ENCODE data around the gene PDIK1L. TPM values are rescaled to one million over a fixed set of nuclear protein-coding genes. Genes with fewer than 3 reads are reported as not detected.

PDIK1L gene
- total and polyA plus RNA-seq, 2 of the 8 experiments (the other 6 are each of a cell fraction or from before 2014, with no cell fraction given): 0.95 to 4.5 TPM

- H3K4me1 ChIP-seq (replicated peaks in 1 of 4; ENCODE audit: control insufficient read depth in 3 of 4, insufficient read depth in 4 of 4, low read length in 3 of 4): peaks cover 0 to 2% (median 0%) of the 10 kb centered on the region in 4 experiments; a peak in 1 of 7 replicates
- no peak overlapping the region for H2BK5ac ChIP-seq (ENCODE audit: low read depth, low read length)
- H3K4ac ChIP-seq (replicated peaks; ENCODE audit: insufficient read length, low read depth, low read length): no peak overlapping the region
- no peak overlapping the region for H4K5ac ChIP-seq (ENCODE audit: insufficient read length, low read depth, low read length)
- H4K8ac ChIP-seq (ENCODE audit: extremely low read depth, insufficient read depth, low read length): no peak overlapping the region
- H3K36me3 ChIP-seq (ENCODE audit: control insufficient read depth in 2 of 4, insufficient read depth in 4 of 4, low read length in 3 of 4): no peaks in the 10 kb centered on the region
- no peak for DNase-seq (ENCODE audit: low read depth in 1 of 2, low spot score in 2 of 2)
- no peaks in the 10 kb centered on the region for H3K79me1 ChIP-seq (ENCODE audit: low read depth, low read length)
- no peaks in the 10 kb centered on the region for H4K20me1 ChIP-seq (replicated peaks in 1 of 2; ENCODE audit: control insufficient read depth in 1 of 2, insufficient read depth in 2 of 2, low read length in 2 of 2)
- H3K18ac ChIP-seq (ENCODE audit: extremely low read depth, low read length): no peak overlapping the region
- ChIA-PET CTCF (ENCODE audit: partially characterized antibody) (interaction anchor here (0.7 to 4.9 kb wide), 4 partner anchors 9 to 1044 kb away, joined by 3 to 23 read pairs (median 6); no protein-coding TSS in a partner anchor), POLR2A (ENCODE audit: partially characterized antibody) (interaction anchor here (0.6 to 1.7 kb wide), 5 partner anchors 9 to 261 kb away, joined by 3 to 4 read pairs (median 4); partner anchors contain the start of gene SH3BGRL3)
- H2AK5ac ChIP-seq (ENCODE audit: low read depth, low read length): no peak overlapping the region
- H3K14ac ChIP-seq (ENCODE audit: insufficient read length): no peak overlapping the region
- H3K23me2 ChIP-seq (ENCODE audit: low read depth, low read length): no peaks in the 10 kb centered on the region
- 90% methylated on average over 6 of the region's 6 CpGs; no CpG with 5 or more reads in 1 of the 2 experiments for WGBS, 2 experiments (ENCODE audit: extremely low coverage in 1 of 2, insufficient coverage in 1 of 2, insufficient read length in 1 of 2, insufficient replicate concordance in 2 of 2, low coverage in 1 of 2, low lambda C conversion rate in 2 of 2, missing lambda C conversion rate in 1 of 2)
- H3K4me3 ChIP-seq (ENCODE audit: extremely low read depth in 1 of 4, insufficient read depth in 2 of 4, low read depth in 3 of 4, low read length in 4 of 4): no peak overlapping the region
- H2BK15ac ChIP-seq (ENCODE audit: low read length): no peak overlapping the region
- no peak for FAIRE-seq
- no peak overlapping the region for H3K9ac ChIP-seq (replicated peaks in 1 of 4; ENCODE audit: extremely low read depth in 1 of 4, low read depth in 3 of 4, low read length in 3 of 4)
- H4K91ac ChIP-seq (replicated peaks; ENCODE audit: insufficient read length, low read length): no peak overlapping the region
- no peak overlapping the region for H2BK120ac ChIP-seq (replicated peaks; ENCODE audit: low read depth, low read length)
- no peaks in the 10 kb centered on the region for H3K79me2 ChIP-seq (ENCODE audit: control insufficient read depth in 1 of 2, insufficient read depth in 2 of 2, low read length in 2 of 2)
- no peak overlapping the region for H3K27ac ChIP-seq (ENCODE audit: low read depth, low read length)
- H2BK12ac ChIP-seq (ENCODE audit: low read depth, low read length): no peak overlapping the region
- H3K56ac ChIP-seq (replicated peaks; ENCODE audit: insufficient read length, low read depth, low read length): no peak overlapping the region
- H2BK20ac ChIP-seq (ENCODE audit: low read length): no peak overlapping the region
- no peaks in the 10 kb centered on the region for H3K27me3 ChIP-seq (replicated peaks in 1 of 4; ENCODE audit: control insufficient read depth in 3 of 4, extremely low read depth in 1 of 4, insufficient read depth in 3 of 4, low read length in 3 of 4)
- no peak overlapping the region for H2AFZ ChIP-seq (ENCODE audit: low read length)
- H3K23ac ChIP-seq (ENCODE audit: insufficient read length): no peak overlapping the region
- H3K9me3 ChIP-seq (ENCODE audit: insufficient read depth in 2 of 2, low read depth in 1 of 2, low read length in 1 of 2): no peaks in the 10 kb centered on the region
- no peak overlapping the region for H3K4me2 ChIP-seq (ENCODE audit: insufficient read depth in 1 of 2, low read depth in 2 of 2, low read length in 2 of 2)
- no peak for TF ChIP-seq EP300 (IDR thresholded peaks at IDR 0.05; ENCODE audit: borderline replicate concordance in 1 of 2, low read depth in 2 of 2, low read length in 2 of 2)
- no peak for TF ChIP-seq TCF12 (IDR thresholded peaks at IDR 0.05; ENCODE audit: low read depth, low read length)
- no peak for TF ChIP-seq ZNF274 (IDR thresholded peaks at IDR 0.05; ENCODE audit: borderline replicate concordance, extremely low read depth, low read length)
- TF ChIP-seq RBBP5 (IDR thresholded peaks at IDR 0.05; ENCODE audit: borderline replicate concordance, low read depth, low read length): no peak
- no peak for TF ChIP-seq TAF7 (optimal IDR thresholded peaks at IDR 0.05; ENCODE audit: borderline replicate concordance, low read depth, low read length)
- no peak for TF ChIP-seq SRF (IDR thresholded peaks at IDR 0.05; ENCODE audit: low read depth, low read length)
- TF ChIP-seq SP4 (IDR thresholded peaks at IDR 0.05; ENCODE audit: low read length): no peak
- TF ChIP-seq TAF1 (IDR thresholded peaks at IDR 0.05; ENCODE audit: low read depth, low read length): no peak
- no peak for TF ChIP-seq NRF1 (IDR thresholded peaks at IDR 0.05; ENCODE audit: low read depth, low read length)
- TF ChIP-seq GABPA (IDR thresholded peaks at IDR 0.05; ENCODE audit: borderline replicate concordance, insufficient read depth, low read length): no peak
- TF ChIP-seq CTCF (IDR thresholded peaks at IDR 0.05; ENCODE audit: control extremely low read depth in 1 of 3, insufficient read depth in 1 of 3, low read depth in 1 of 3, low read length in 3 of 3): no peak
- TF ChIP-seq KDM4A (IDR thresholded peaks at IDR 0.05; ENCODE audit: low read depth, low read length, severe bottlenecking): no peak
Observed at GRCh38 chr1:26070963-26071342, 40.7 kb upstream of the PDIK1L start.
